KMS-11 (cell line): ENCODE measurements around the gene JAKMIP3.

Experiments
- H2AFZ ChIP-seq: fragments of 200-600 bp; sonication (generic); 2 replicates; pipeline ENCODE4 v1.6.1; 2016; ENCODE audit warnings: antibody characterized with exemption, mixed run types, low read depth
- H3K27ac ChIP-seq: fragments of 200-600 bp; sonication (generic); 2 replicates; pipeline ENCODE4 v1.6.1; 2016; ENCODE audit warnings: mild to moderate bottlenecking, mixed run types
- H3K27me3 ChIP-seq: fragments of 200-600 bp; sonication (generic); 2 replicates; pipeline ENCODE4 v1.6.1; 2017; ENCODE audit warnings: mild to moderate bottlenecking, low read depth, mixed run types, moderate library complexity; ENCODE audit not compliant: insufficient read depth
- H3K36me3 ChIP-seq: fragments of 200-600 bp; sonication (generic); 2 replicates; pipeline ENCODE4 v1.6.1; 2017; ENCODE audit warnings: mild to moderate bottlenecking, mixed run types; ENCODE audit not compliant: insufficient read depth
- H3K4me1 ChIP-seq: fragments of 200-600 bp; sonication (generic); 2 replicates; pipeline ENCODE4 v1.6.1; 2016; ENCODE audit warnings: mild to moderate bottlenecking, low read depth, mixed run types; ENCODE audit not compliant: poor library complexity, severe bottlenecking
- H3K4me2 ChIP-seq: fragments of 200-600 bp; sonication (generic); 2 replicates; pipeline ENCODE4 v1.7.0; 2016; ENCODE audit warnings: mild to moderate bottlenecking, mixed run types
- H3K4me3 ChIP-seq: fragments of 200-600 bp; sonication (generic); IDR thresholded peaks from 2 replicates; pipeline ENCODE4 v1.6.1; 2017; ENCODE audit warnings: low read depth, low read length, mixed read lengths; ENCODE audit not compliant: insufficient read depth
- H3K79me2 ChIP-seq: fragments of 200-600 bp; sonication (generic); 2 replicates; pipeline ENCODE4 v1.6.1; 2016; ENCODE audit warnings: low read depth, mixed run types; ENCODE audit not compliant: insufficient read depth
- H3K9ac ChIP-seq: fragments of 200-600 bp; sonication (generic); 2 replicates; pipeline ENCODE4 v1.6.1; 2016; ENCODE audit warnings: mild to moderate bottlenecking, mixed run types
- H4K20me1 ChIP-seq: fragments of 200-600 bp; sonication (generic); 2 replicates; pipeline ENCODE4 v1.6.1; 2016; ENCODE audit warnings: mild to moderate bottlenecking, mixed run types; ENCODE audit not compliant: insufficient read depth
- CTCF ChIP-seq: fragments of 200-600 bp; sonication (generic); conservative IDR thresholded peaks from 2 replicates; pipeline ENCODE4 v1.6.1; 2017; ENCODE audit warnings: low read depth, mild to moderate bottlenecking, antibody characterized with exemption, low read length, moderate library complexity, mixed read lengths

Gene JAKMIP3

GRCh38 chr10:132106431-132106830, 40.7 kb downstream of the JAKMIP3 start:
- no peaks in the 10 kb centered on the region for H3K36me3 ChIP-seq
- no peaks in the 10 kb centered on the region for H4K20me1 ChIP-seq
- no peak for TF ChIP-seq CTCF
- H2AFZ ChIP-seq: no peak overlapping the region
- H3K4me3 ChIP-seq: no peak overlapping the region
- peaks cover 5% of the 10 kb centered on the region; the same call in 1 of the 2 replicates for H3K27me3 ChIP-seq
- H3K27ac ChIP-seq: no peak overlapping the region
- H3K9ac ChIP-seq: no peak overlapping the region
- H3K4me2 ChIP-seq: no peak overlapping the region
- H3K79me2 ChIP-seq: no peaks in the 10 kb centered on the region
- no peaks in the 10 kb centered on the region for H3K4me1 ChIP-seq

- Histone ChIP-seq H3K27ac (no peak overlapping the region), H2AFZ (no peak overlapping the region)
These were observed 41.6 kb downstream of the JAKMIP3 start for GRCh38 chr10:132107186-132107948.

GRCh38 chr10:132107949-132108877, 42.5 kb downstream of the JAKMIP3 start:
- no peak overlapping the region for H2AFZ ChIP-seq

More at GRCh38 chr10:132107186-132107948, 41.6 kb downstream of the JAKMIP3 start:
- H3K4me1 ChIP-seq: no peaks in the 10 kb centered on the region
- no peak for TF ChIP-seq CTCF
- no peak overlapping the region for H3K4me3 ChIP-seq
- H3K36me3 ChIP-seq: no peaks in the 10 kb centered on the region
- H3K4me2 ChIP-seq: no peak overlapping the region
- H3K27me3 ChIP-seq: peaks cover 5% of the 10 kb centered on the region; the same call in 1 of the 2 replicates
- no peak overlapping the region for H3K9ac ChIP-seq
- no peaks in the 10 kb centered on the region for H4K20me1 ChIP-seq
- H3K79me2 ChIP-seq: no peaks in the 10 kb centered on the region

More at GRCh38 chr10:132107949-132108877, 42.5 kb downstream of the JAKMIP3 start:
- Histone ChIP-seq H3K27ac (no peak overlapping the region), H3K79me2 (no peaks in the 10 kb centered on the region), H4K20me1 (no peaks in the 10 kb centered on the region), H3K4me3 (no peak overlapping the region), H3K4me2 (no peak overlapping the region), H3K4me1 (no peaks in the 10 kb centered on the region), H3K36me3 (no peaks in the 10 kb centered on the region), H3K9ac (no peak overlapping the region), H3K27me3 (peaks cover 8% of the 10 kb centered on the region; the same call in 1 of the 2 replicates)
- no peak for TF ChIP-seq CTCF
